ENCODE measurements around the gene PM20D2.

Gene PM20D2

GRCh38 chr6:89173634-89174033 is 27.8 kb downstream of the PM20D2 start:
- TF ChIP-seq ESRRG (CRISPR knock-in tag; IDR thresholded peaks at IDR 0.05) (no peak), PATZ1 (CRISPR knock-in tag; IDR thresholded peaks at IDR 0.05; ENCODE audit: borderline replicate concordance) (no peak), TSHZ2 (CRISPR knock-in tag; IDR thresholded peaks at IDR 0.05) (no peak), ZC3H10 (CRISPR knock-in tag; IDR thresholded peaks at IDR 0.05) (no peak), ARNTL (CRISPR knock-in tag; IDR thresholded peaks at IDR 0.05; ENCODE audit: borderline replicate concordance, low read depth) (no peak), CSDC2 (CRISPR knock-in tag; IDR thresholded peaks at IDR 0.05) (no peak), RARB (CRISPR knock-in tag; IDR thresholded peaks at IDR 0.05) (no peak), ZNF8 (CRISPR knock-in tag; IDR thresholded peaks at IDR 0.05) (no peak), TOX (CRISPR knock-in tag; IDR thresholded peaks at IDR 0.05; ENCODE audit: borderline replicate concordance) (no peak), ISL1 (CRISPR knock-in tag; IDR thresholded peaks at IDR 0.05) (no peak), ZFP3 (CRISPR knock-in tag; IDR thresholded peaks at IDR 0.05) (no peak), ZNF565 (CRISPR knock-in tag; conservative IDR thresholded peaks at IDR 0.05; ENCODE audit: low read depth) (no peak), BACH2 (CRISPR knock-in tag; IDR thresholded peaks at IDR 0.05; ENCODE audit: borderline replicate concordance) (no peak), PPARA (CRISPR knock-in tag; IDR thresholded peaks at IDR 0.05; ENCODE audit: borderline replicate concordance) (no peak), TCF4 (CRISPR knock-in tag; IDR thresholded peaks at IDR 0.05; ENCODE audit: borderline replicate concordance) (no peak), CSRNP3 (CRISPR knock-in tag; IDR thresholded peaks at IDR 0.05) (no peak), ZNF70 (CRISPR knock-in tag; IDR thresholded peaks at IDR 0.05) (no peak), CREB5 (CRISPR knock-in tag; IDR thresholded peaks at IDR 0.05; ENCODE audit: low read depth) (no peak)
- no peak for ATAC-seq

GRCh38 chr6:89180112-89180511 is 34.3 kb downstream of the PM20D2 start:
- ATAC-seq = no peak
- TF ChIP-seq ISL1 (CRISPR knock-in tag; IDR thresholded peaks at IDR 0.05) (no peak), ARNTL (CRISPR knock-in tag; IDR thresholded peaks at IDR 0.05; ENCODE audit: borderline replicate concordance, low read depth) (no peak), CSRNP3 (CRISPR knock-in tag; IDR thresholded peaks at IDR 0.05) (no peak), POU6F1 (CRISPR knock-in tag; IDR thresholded peaks at IDR 0.05; ENCODE audit: borderline replicate concordance, low read depth) (no peak), ZNF70 (CRISPR knock-in tag; IDR thresholded peaks at IDR 0.05) (no peak), ESRRG (CRISPR knock-in tag; IDR thresholded peaks at IDR 0.05) (no peak), PATZ1 (CRISPR knock-in tag; IDR thresholded peaks at IDR 0.05; ENCODE audit: borderline replicate concordance) (no peak), ZFP30 (CRISPR knock-in tag; IDR thresholded peaks at IDR 0.05) (no peak)

Data from SK-N-SH treated with all-trans-retinoic acid at 6 μM for 48 hours (cell line).